Endodermal cell (in vitro differentiated cells): ENCODE results near the gene CEBPB. TPM values are rescaled to one million over a fixed set of nuclear protein-coding genes. Genes with fewer than 3 reads are reported as not detected.
A peak's percentile ranks its signal among the peaks of the same experiment; 100 is the strongest.

Experiments used
- DNase-seq: peaks from one replicate; pipeline ENCODE4 v3.0.0-alpha.2; 2017
- H3K27ac ChIP-seq: 2 replicates; pipeline ENCODE4 v1.5.1; 2013; ENCODE audit warnings: mild to moderate bottlenecking, low read depth, low read length, moderate library complexity
- H3K27me3 ChIP-seq: 2 replicates; pipeline ENCODE4 v1.6.1; 2013; ENCODE audit warnings: mild to moderate bottlenecking, low read length, moderate library complexity; ENCODE audit not compliant: insufficient read depth, control insufficient read depth, poor library complexity, severe bottlenecking
- H3K36me3 ChIP-seq: 2 replicates; pipeline ENCODE4 v1.7.0; 2013; ENCODE audit warnings: mild to moderate bottlenecking, low read length, moderate library complexity; ENCODE audit not compliant: control insufficient read depth, insufficient read depth
- H3K4me1 ChIP-seq: one replicate; pipeline ENCODE4 v1.7.0; 2013; ENCODE audit warnings: low read length; ENCODE audit not compliant: control insufficient read depth, insufficient read depth
- H3K4me3 ChIP-seq: 2 replicates; pipeline ENCODE4 v1.5.1; 2013; ENCODE audit warnings: mild to moderate bottlenecking, low read length, moderate library complexity
- H3K9ac ChIP-seq: 2 replicates; pipeline ENCODE4 v1.6.1; 2013; ENCODE audit warnings: mild to moderate bottlenecking, low read length, moderate library complexity; ENCODE audit not compliant: poor library complexity, severe bottlenecking; ENCODE audit errors: extremely low read depth
- H3K9me3 ChIP-seq: 2 replicates; pipeline ENCODE4 v1.6.1; 2013; ENCODE audit warnings: mild to moderate bottlenecking, low read length, moderate library complexity; ENCODE audit not compliant: control insufficient read depth
- H3K27ac Mint-ChIP-seq: 2 replicates; pipeline ENCODE4 v1.8.0; 2020; ENCODE audit warnings: mixed read lengths
- H3K27me3 Mint-ChIP-seq: 2 replicates; pipeline ENCODE4 v1.8.0; 2021; ENCODE audit warnings: mild to moderate bottlenecking, mixed read lengths; ENCODE audit not compliant: insufficient read depth
- H3K36me3 Mint-ChIP-seq: 2 replicates; pipeline ENCODE4 v1.8.0; 2020; ENCODE audit warnings: low read depth, mixed read lengths
- H3K4me1 Mint-ChIP-seq: 2 replicates; pipeline ENCODE4 v1.8.0; 2020; ENCODE audit warnings: mixed read lengths
- H3K4me3 Mint-ChIP-seq: 2 replicates; pipeline ENCODE4 v1.8.0; 2020; ENCODE audit warnings: mild to moderate bottlenecking, moderate library complexity, mixed read lengths
- H3K9me3 Mint-ChIP-seq: 2 replicates; pipeline ENCODE4 v1.8.0; 2020; ENCODE audit warnings: mild to moderate bottlenecking, mixed read lengths
- CTCF ChIP-seq: fragments of 200-600 bp; sonication (generic); conservative IDR thresholded peaks from 2 replicates; pipeline ENCODE4 v1.5.0; 2021; ENCODE audit warnings: antibody characterized with exemption, mild to moderate bottlenecking
- WGBS, 2 experiments: methylation state at CpG; one replicate each; pipeline versions ENCODE4 v1.1.5 to v1.1.7; 2013; ENCODE audit warnings: missing lambda C conversion rate in 2 of 2, mixed read lengths in 1 of 2; ENCODE audit not compliant: insufficient coverage in 1 of 2, insufficient read length in 1 of 2; 5-methylcytosine and 5-hydroxymethylcytosine counted together
- total RNA-seq, 2 donors: library from RNA; stranded (reverse); fragmentation: NEBNext Ultra II Directional in 1 of 2; extraction: Animal tissue kit (Norgen Biotek cat#: 25700) in 1 of 2; gene quantifications; 2 replicates in 1 of 2; 3 replicates in 1 of 2; pipeline ENCODE4 v1.2.1, GENCODE V29; 2021

The CEBPB gene
- total RNA-seq, 2 donors from 2014 or later: 14.9 to 15.1 TPM

GRCh38 chr20:50188287-50188688 is 2.3 kb upstream of the CEBPB start:
- peaks cover 10% of the 10 kb centered on the region for H3K4me1 Mint-ChIP-seq
- H3K36me3 Mint-ChIP-seq: no peaks in the 10 kb centered on the region
- no peaks in the 10 kb centered on the region for H3K9me3 Mint-ChIP-seq
- Histone ChIP-seq H3K4me1 (peaks cover 2% of the 10 kb centered on the region), H3K9me3 (no peaks in the 10 kb centered on the region), H3K4me3 (no peak overlapping the region), H3K36me3 (no peaks in the 10 kb centered on the region), H3K27me3 (no peaks in the 10 kb centered on the region), H3K9ac (no peak overlapping the region), H3K27ac (no peak overlapping the region)
- H3K27me3 Mint-ChIP-seq: peaks cover 19% of the 10 kb centered on the region
- WGBS, 2 experiments: 92 to 100% methylated on average over 3 to 6 of the region's 6 CpGs
- no peak overlapping the region for H3K4me3 Mint-ChIP-seq
- DNase-seq: no peak
- TF ChIP-seq CTCF: no peak
- no peak overlapping the region for H3K27ac Mint-ChIP-seq

GRCh38 chr20:50188879-50189680 is 1.6 kb upstream of the CEBPB start:
- H3K27me3 ChIP-seq: no peaks in the 10 kb centered on the region
- H3K4me1 ChIP-seq: peaks cover 10% of the 10 kb centered on the region
- H3K4me3 ChIP-seq: no peak overlapping the region
- H3K4me3 Mint-ChIP-seq: peak overlapping the region; percentile 73
- no peak overlapping the region for H3K27ac Mint-ChIP-seq
- H3K9me3 ChIP-seq: no peaks in the 10 kb centered on the region
- 91 to 94% methylated on average over 9 to 18 of the region's 18 CpGs for WGBS, 2 experiments
- peaks cover 18% of the 10 kb centered on the region for H3K4me1 Mint-ChIP-seq
- H3K36me3 ChIP-seq: no peaks in the 10 kb centered on the region
- H3K27ac ChIP-seq: no peak overlapping the region
- peak; percentile 55 for DNase-seq
- H3K9me3 Mint-ChIP-seq: no peaks in the 10 kb centered on the region
- no peak for TF ChIP-seq CTCF
- H3K36me3 Mint-ChIP-seq: no peaks in the 10 kb centered on the region
- H3K9ac ChIP-seq: no peak overlapping the region
- peaks cover 16% of the 10 kb centered on the region for H3K27me3 Mint-ChIP-seq

- H3K27ac ChIP-seq: no peak overlapping the region
- no peak for TF ChIP-seq CTCF
- H3K9me3 ChIP-seq: no peaks in the 10 kb centered on the region
- Mint-ChIP-seq H3K27me3 (peaks cover 14% of the 10 kb centered on the region), H3K4me1 (peaks cover 25% of the 10 kb centered on the region), H3K9me3 (no peaks in the 10 kb centered on the region), H3K4me3 (peak overlapping the region; percentile 73), H3K27ac (no peak overlapping the region), H3K36me3 (no peaks in the 10 kb centered on the region)
- H3K9ac ChIP-seq: no peak overlapping the region
- peak; percentile 93 for DNase-seq
- peaks cover 17% of the 10 kb centered on the region for H3K4me1 ChIP-seq
- no peaks in the 10 kb centered on the region for H3K27me3 ChIP-seq
- WGBS, 2 experiments: 41 to 67% methylated on average over 12 to 29 of the region's 29 CpGs
- H3K4me3 ChIP-seq: no peak overlapping the region
- no peaks in the 10 kb centered on the region for H3K36me3 ChIP-seq
These were observed 864 bp upstream of the CEBPB start for GRCh38 chr20:50189681-50190250.
